ENCODE measurements around the gene HOMER3.

DNA sequence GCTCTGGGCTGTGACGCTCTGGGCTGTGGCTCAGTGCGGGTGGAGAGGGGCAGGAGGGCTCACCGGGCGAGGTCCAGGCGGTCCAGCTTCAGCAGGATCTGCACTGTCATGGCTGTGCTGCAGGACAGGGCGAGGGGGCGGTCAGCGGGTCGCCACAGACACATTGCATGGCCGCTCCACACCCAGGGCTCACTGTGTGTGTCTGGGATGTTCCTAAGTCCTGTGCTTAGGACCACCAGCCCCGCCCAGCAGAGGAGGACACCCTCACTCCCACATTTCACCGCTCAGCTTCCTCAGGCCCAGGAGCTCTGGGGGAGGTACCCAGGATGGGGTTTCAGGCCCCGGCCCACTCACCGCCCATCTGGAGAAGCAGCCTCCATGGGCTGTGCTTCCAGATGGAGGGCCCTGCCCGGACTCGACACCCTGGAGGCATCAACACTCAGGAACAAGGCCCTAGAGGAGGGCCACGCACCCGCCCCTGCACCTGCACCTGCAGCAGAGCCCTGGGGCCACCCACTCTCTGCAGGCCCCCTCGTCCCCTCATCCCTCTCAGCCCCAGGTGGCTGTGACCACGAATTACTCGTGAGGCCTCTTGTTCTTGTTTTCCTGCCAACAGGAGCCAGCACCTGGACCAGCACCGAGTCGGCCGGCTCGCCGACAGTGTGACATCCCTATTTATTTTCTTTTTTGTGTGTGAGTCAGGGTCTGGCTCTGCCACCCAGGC, 35.3 kb downstream of the HOMER3 start:
- no peak for TF ChIP-seq EZH2 (IDR thresholded peaks at IDR 0.05; ENCODE audit: borderline replicate concordance, low read length)
- no peak for TF ChIP-seq CTCF (IDR thresholded peaks at IDR 0.05; ENCODE audit: low read length)

Data from OCI-LY1 (cell line).